NCI-H226 (cell line): Measurements from ENCODE around the gene FGF14.

Experiments
- DNase-seq: peaks from one replicate; pipeline ENCODE4 v3.0.0-alpha.2; 2015

Gene FGF14

DNA sequence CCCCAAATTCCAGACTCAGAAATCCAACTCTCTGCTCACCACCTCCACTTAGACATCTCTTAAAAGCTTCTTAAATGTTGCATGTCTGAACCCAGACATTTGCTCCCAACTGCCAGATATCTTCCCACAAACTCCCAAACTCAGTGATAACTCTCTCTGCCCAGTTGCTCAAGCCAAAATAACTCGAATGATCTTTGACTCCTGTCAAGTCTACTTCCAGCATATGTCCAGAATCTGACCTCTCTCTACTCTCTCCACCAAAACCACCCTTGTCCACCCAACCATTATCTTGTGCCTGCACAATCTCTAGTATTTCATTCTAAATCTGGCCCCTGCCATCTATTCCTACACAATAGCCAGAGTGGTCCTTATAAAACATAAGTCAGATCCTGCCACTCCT lies 99.3 kb downstream of the FGF14 start:
- no peak for DNase-seq

DNA sequence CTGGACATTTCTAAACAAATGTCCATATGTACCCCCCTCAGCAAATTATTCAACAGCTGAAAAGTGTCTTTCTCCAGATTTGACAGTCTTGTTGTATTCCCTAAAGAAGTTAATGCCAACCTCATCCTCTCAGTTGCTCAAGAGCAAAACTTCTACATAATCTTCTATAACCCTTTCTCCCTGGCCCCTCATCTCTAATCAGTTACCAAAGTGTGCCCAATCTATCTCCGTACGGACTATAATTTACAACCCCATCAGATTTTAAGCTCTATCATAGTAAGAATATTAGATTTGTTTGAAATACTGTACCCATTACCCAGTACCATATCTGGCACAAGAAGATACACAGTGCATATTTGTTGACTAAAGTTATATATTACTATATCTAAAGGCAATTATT lies 101.5 kb downstream of the FGF14 start:
- no peak for DNase-seq

DNA sequence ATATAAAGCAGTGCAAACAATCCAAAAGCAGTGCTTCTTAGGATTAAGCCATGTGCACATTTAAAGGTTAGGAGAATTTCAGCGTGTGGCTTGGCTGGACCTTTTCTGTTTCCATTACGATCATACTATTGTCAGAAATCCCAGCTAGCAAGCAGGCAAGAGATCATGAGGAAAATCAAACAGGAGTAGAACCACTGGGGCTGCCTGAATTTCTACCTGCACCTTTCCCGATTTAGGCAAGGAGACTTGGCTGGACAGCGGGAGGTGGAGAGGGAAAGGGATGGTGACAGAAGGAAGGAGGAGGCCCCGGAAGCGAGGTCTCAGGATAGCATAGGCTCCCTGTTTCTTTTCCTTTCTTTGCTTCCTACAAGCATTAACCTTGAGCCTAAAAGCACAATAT lies 102.5 kb downstream of the FGF14 start:
- no peak for DNase-seq

GRCh38 chr13:102298051-102298450 lies 103.8 kb downstream of the FGF14 start:
- no peak for DNase-seq

DNA sequence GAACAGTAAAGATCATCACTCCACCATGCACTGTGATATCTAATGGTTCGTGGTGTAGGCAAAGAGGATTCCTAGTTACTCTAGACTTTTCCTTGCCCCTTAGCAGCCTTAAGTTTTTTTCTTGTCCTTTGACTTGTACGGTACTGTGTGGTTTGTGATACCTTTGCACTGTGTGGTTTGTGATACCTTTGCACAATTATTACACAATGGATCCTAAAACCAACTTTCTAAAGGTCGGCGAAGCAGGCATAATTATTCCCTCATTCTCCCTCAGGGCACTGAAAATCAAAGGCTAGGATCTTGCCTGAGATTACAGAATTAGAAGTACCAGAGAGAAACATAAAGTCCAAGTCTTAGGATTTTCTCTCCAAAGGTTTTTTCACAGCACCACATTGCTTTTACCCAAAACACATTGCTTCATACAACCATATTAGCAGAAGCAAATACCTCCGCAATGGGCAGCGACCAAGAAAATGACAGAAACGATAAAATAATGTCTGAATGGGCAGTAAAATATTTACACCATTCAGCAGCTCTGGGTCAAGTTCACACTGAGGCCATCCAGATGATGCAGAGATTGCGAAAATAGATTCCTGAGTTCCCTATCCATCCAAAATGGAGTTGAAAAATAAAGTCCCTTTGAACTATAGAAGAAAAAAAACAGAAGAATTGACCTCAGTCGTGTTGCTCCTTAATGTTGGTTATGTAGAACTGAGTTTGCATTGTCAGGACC lies 106.4 kb downstream of the FGF14 start:
- DNase-seq: no peak

GRCh38 chr13:102294407-102295018 lies 107.3 kb downstream of the FGF14 start:
- DNase-seq: no peak

DNA sequence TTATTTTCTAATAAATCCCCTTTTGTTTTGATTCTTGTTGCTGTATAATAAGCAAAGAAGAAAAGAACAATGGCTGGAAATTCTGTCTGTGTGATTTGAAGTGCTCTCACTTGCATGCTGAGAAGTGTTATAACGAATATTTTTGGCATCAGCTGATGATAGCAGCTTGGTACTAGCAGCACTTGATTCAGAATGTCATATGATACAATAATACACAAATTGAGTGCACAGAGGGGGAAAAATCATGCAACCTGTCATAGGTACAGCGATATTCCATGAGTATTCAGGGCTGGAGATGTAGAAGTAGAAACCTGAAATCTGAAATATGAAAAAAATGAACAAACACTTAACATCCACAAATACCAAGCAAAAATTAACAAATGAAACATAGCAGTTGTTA lies 108.1 kb downstream of the FGF14 start:
- no peak for DNase-seq

GRCh38 chr13:102291587-102292218 lies 110.1 kb downstream of the FGF14 start:
- DNase-seq: no peak

- DNase-seq: no peak
These were observed 112.2 kb downstream of the FGF14 start for GRCh38 chr13:102289606-102290005.

DNA sequence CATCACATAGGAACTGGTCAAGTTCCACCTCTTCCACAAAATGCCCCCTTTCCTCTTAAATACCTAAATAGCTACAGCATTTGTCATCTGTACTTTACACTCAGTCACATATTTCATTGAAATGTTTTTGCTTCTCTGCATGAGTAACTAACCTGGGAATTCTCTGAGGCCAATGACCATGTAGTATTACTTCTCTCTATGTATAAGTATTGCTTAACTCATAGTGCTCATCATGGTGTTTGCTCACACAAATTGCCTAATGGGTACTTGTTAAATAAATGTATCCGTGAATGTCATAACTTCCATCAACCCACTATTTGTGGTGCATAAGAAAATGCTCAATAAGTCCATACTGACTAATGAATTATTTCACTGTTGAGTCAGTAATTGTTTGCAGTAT lies 115.5 kb downstream of the FGF14 start:
- peak; percentile 90 for DNase-seq

DNA sequence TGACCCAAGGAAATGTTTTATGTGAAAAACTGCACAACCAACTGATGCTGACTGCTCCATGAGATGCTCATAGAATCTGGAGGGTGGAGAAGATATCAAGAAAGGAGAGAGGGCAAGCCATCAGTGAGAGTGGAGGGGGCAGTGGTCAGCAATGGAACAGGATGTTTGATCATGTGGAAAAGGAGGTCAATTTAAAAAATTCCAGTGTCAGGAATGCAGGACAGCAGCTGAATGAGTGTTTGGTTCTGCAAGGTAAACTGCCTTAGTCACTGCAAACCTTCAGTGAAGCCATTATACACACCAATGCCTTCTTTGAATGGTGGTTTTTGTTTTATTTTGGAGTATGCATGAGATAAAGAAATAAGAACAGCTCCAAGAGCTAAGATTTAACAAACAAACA lies 121.5 kb downstream of the FGF14 start:
- DNase-seq: no peak

- no peak for DNase-seq
These were observed 124.6 kb downstream of the FGF14 start for GRCh38 chr13:102277286-102277685.

DNA sequence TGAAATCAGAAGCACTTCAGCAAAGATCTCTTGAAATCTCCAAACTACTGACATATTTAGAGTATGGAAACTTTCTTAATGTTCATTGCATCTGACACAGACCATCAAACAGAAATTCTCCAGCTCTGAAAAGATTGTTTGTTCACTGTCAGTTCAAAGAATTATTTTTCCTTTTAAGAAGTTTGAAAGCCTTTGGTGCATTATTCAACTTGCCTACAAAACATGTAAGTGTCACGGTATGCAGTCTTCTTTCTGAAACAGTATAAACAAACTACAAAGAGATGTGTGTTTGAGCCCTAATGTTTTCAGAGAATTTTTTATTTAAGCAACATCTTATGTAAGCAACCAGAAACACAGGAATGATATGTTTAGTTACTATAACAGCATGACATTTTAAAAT lies 125.4 kb downstream of the FGF14 start:
- no peak for DNase-seq

DNA sequence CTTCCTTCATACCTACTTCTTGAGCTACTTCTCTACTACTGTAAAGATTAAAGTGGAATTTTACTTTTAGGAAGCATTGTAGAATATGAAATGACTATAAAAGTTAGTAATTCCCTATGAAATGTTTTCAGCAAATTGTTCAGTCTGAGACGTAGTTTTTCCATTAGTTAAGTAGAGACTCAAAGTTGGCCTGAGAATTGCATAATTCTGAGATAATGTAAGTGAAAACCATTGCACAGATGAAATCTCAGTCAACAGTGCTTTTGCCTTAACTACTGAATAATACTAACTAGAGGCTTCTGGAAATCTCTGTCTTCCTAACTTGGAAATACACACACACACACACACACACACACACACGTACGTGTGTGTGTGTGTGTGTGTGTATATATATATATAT lies 125.9 kb downstream of the FGF14 start:
- DNase-seq: no peak

DNA sequence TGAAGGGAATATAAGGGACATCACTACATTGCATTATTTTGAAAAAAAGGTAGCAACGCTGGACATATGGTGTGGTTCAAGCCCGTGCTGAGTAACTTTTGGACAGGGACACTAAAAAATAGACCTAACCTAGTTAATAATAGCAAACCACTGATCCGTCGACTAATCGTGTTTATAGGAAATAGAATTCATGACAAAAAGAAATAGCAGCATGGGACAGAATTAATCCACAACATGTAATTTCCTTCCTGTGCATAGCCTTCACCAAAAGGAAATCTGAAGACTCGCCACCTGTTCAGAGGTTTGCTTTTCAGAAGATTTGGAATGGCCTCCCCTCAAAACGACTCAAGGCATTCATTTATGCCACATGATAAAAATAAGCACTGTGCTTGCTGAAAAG lies 128.7 kb downstream of the FGF14 start:
- no peak for DNase-seq

GRCh38 chr13:102267191-102267590 lies 134.7 kb downstream of the FGF14 start:
- DNase-seq: no peak

- DNase-seq: no peak
These were observed 140.0 kb downstream of the FGF14 start for GRCh38 chr13:102261809-102262208.

DNA sequence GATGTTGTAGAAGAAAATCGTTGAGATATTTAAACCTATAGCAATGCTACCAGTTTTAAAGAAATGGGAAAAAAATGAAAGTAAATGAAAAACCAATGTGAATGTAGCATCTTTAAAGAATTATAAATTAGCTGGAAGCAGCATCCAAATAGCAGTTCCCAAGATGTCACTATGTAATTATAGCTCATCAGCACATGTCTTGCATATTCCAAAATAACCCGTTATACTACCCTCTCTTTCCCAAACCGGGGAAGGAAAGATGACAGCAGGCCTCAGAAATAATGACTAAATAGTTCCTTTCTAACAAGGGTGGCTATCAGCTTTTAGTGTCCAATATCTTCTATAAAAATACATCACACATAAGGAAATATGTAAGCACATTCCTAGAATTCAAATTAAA lies 140.5 kb downstream of the FGF14 start:
- DNase-seq: no peak

- no peak for DNase-seq
These were observed 141.6 kb downstream of the FGF14 start for GRCh38 chr13:102260256-102260655.

DNA sequence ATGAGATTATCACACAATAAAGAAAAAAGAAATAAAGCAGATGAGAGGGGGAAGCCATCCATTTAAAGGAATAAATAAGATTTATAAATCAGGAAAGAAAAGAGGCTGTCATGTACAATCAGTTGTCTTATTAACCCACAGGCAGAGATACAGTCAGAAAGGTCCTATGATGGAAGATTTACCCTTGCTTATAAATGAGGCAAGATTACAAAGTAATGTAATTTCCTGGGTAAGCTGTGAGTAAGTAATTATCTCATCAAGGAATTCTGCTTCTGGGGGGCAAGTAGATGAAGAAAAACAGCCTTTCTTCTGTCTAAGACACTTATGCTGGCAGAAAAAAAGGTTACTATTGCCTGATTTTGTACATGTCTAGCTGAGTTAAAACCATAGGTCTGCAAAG lies 146.4 kb downstream of the FGF14 start:
- no peak for DNase-seq

DNA sequence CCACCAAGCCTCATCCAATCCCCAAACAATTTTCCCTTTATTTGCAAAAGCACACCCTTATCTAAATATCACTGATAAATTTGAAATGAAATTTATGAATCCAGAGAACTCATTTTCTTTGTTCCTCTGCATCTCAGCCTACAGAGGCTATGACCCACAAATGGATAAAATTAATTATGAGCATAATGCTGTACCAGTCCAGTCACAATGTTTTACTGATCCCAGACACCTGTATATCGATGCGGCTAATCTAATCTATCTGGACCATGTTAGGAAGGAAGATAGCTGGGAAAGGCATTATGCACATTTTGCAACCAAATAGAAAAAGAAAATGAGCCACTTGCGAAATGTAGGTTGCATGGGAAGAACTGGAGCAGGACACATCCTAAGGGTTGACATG lies 150.0 kb downstream of the FGF14 start:
- no peak for DNase-seq

- DNase-seq: no peak
These were observed 151.4 kb downstream of the FGF14 start for GRCh38 chr13:102250448-102250847.

DNA sequence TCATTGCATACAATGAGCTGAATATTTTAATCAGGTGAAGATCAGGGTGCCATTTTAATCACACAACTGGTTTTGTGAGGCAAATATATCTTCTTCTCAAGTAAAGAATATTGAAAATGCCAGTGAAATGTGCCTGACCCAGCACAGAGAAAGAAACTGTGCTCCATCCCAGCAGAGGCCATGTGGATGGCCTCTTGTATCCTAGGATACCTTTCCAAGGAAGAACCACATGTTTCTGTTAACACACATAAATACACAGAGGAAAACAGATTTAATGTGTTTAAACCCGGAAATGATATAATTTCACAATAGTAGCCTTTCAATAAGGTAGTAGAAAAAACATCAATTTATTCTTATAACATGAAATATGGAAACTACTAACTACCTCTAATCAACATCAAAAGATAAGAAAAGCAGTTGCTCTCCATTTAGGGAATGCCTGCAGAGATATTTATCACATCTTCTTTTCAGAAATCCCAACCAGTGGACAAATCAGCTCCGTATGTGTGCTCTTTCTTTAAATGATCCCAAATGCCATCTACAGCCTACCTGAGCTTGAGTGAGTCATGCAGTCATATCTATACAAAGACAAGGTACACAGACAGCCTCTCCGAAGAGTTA lies 157.1 kb downstream of the FGF14 start:
- no peak for DNase-seq

DNA sequence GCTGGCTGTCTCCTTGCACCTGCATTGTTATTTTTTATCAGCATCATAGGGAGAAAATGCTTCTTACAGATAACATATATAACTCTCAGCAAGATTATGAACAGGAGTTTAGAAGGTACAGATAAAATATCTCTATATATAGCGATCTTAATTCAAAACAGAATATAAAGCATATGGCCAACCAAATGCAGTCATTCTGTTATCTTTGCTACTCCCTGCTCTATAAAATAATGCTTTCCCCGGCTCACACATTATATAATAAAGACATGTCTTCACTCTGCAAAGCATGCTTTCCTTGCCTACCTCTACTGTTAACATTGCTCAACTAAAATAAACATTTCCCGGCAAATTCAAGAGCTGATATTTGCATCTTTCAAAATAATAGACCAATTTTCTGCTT lies 161.7 kb downstream of the FGF14 start:
- DNase-seq: no peak
